Measurements from ENCODE around the gene MGAT3. TPM values are rescaled to one million over a fixed set of nuclear protein-coding genes. Genes with fewer than 3 reads are reported as not detected.

The MGAT3 gene
- total and polyA plus RNA-seq, 9 of the 15 experiments (the other 6 are each of a cell fraction or from before 2014, with no cell fraction given), result 0.10 to 11.5 (median 4.6) TPM

DNA sequence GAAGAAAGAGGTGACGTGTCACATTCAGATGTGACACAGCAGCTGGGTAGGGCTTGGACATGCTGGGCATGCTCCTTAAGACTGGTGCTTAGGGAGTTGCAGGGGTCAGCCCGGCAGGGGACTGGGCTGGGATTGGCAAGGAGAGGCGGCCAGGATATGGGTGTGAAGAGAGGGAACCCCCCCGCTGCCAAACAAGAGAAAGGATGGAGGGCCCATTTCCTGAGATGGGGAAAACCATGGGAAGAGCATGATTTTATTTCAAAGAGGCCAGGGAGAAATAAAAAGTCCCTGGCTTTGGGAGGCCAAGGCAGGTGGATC is 68.8 kb downstream of the MGAT3 start:
- H3K36me3 ChIP-seq (ENCODE audit: control insufficient read depth, insufficient read depth, low read length), result peaks cover 73% of the 10 kb centered on the region
- H2AFZ ChIP-seq (ENCODE audit: low read depth, low read length), result no peak overlapping the region
- peaks cover 67% of the 10 kb centered on the region for H3K79me2 ChIP-seq (ENCODE audit: control insufficient read depth, insufficient read depth, low read length)
- no peaks in the 10 kb centered on the region for H3K9me3 ChIP-seq (replicated peaks; ENCODE audit: control insufficient read depth, insufficient read depth, low read depth, low read length)
- in situ Hi-C loops (cut with MboI) (no loop called here), intact Hi-C loops (cut with micrococcal nuclease) (loop anchor here (10.0 kb wide), 1 partner anchor 351 kb away; no protein-coding TSS in a partner anchor)
- ATAC-seq, result no peak
- peak in 1 of 4 experiments; percentile 19 for DNase-seq (ENCODE audit: extremely low read depth in 1 of 4, low spot score in 3 of 4)
- 40% methylated on average over 1 of the region's 4 CpGs for WGBS (ENCODE audit: insufficient coverage, low coverage, missing lambda C conversion rate)
- no peak overlapping the region for H3K4me3 ChIP-seq
- H3K27ac ChIP-seq (ENCODE audit: extremely low read depth, low read depth, low read length), result no peak overlapping the region
- H3K4me2 ChIP-seq (ENCODE audit: insufficient read depth, low read length), result no peak overlapping the region
- TF ChIP-seq, protein P1, sequence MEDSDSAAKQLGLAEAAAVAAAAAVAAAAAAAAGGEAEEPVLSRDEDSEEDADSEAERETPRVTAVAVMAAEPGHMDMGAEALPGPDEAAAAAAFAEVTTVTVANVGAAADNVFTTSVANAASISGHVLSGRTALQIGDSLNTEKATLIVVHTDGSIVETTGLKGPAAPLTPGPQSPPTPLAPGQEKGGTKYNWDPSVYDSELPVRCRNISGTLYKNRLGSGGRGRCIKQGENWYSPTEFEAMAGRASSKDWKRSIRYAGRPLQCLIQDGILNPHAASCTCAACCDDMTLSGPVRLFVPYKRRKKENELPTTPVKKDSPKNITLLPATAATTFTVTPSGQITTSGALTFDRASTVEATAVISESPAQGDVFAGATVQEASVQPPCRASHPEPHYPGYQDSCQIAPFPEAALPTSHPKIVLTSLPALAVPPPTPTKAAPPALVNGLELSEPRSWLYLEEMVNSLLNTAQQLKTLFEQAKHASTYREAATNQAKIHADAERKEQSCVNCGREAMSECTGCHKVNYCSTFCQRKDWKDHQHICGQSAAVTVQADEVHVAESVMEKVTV (CRISPR knock-in tag; IDR thresholded peaks at IDR 0.05), result no peak
- TF ChIP-seq ZNF12 (CRISPR knock-in tag; IDR thresholded peaks at IDR 0.05) (no peak), ZNF41 (CRISPR knock-in tag; conservative IDR thresholded peaks at IDR 0.05) (no peak), MCM7 (IDR thresholded peaks at IDR 0.05) (no peak), NCOA2 (IDR thresholded peaks at IDR 0.05; ENCODE audit: partially characterized antibody in 2 of 2) (no peak), ARHGAP35 (IDR thresholded peaks at IDR 0.05; ENCODE audit: partially characterized antibody) (no peak), JUND (IDR thresholded peaks at IDR 0.05; ENCODE audit: borderline replicate concordance, low read depth, low read length) (no peak), JUND (tag; IDR thresholded peaks at IDR 0.05; ENCODE audit: borderline replicate concordance, low read depth, low read length) (no peak)
- TF ChIP-seq, protein P2, sequence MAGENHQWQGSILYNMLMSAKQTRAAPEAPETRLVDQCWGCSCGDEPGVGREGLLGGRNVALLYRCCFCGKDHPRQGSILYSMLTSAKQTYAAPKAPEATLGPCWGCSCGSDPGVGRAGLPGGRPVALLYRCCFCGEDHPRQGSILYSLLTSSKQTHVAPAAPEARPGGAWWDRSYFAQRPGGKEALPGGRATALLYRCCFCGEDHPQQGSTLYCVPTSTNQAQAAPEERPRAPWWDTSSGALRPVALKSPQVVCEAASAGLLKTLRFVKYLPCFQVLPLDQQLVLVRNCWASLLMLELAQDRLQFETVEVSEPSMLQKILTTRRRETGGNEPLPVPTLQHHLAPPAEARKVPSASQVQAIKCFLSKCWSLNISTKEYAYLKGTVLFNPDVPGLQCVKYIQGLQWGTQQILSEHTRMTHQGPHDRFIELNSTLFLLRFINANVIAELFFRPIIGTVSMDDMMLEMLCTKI (IDR thresholded peaks at IDR 0.05; ENCODE audit: partially characterized antibody), result no peak
- TF ChIP-seq, protein P3, sequence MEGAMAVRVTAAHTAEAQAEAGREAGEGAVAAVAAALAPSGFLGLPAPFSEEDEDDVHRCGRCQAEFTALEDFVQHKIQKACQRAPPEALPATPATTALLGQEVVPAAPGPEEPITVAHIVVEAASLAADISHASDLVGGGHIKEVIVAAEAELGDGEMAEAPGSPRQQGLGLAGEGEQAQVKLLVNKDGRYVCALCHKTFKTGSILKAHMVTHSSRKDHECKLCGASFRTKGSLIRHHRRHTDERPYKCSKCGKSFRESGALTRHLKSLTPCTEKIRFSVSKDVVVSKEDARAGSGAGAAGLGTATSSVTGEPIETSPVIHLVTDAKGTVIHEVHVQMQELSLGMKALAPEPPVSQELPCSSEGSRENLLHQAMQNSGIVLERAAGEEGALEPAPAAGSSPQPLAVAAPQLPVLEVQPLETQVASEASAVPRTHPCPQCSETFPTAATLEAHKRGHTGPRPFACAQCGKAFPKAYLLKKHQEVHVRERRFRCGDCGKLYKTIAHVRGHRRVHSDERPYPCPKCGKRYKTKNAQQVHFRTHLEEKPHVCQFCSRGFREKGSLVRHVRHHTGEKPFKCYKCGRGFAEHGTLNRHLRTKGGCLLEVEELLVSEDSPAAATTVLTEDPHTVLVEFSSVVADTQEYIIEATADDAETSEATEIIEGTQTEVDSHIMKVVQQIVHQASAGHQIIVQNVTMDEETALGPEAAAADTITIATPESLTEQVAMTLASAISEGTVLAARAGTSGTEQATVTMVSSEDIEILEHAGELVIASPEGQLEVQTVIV (CRISPR knock-in tag; IDR thresholded peaks at IDR 0.05; ENCODE audit: borderline replicate concordance), result no peak
- no peaks in the 10 kb centered on the region for H3K9me1 ChIP-seq (ENCODE audit: control insufficient read depth, insufficient read depth, low read length)
- ChIA-PET CTCF (ENCODE audit: low intra/inter-chr PET ratio) (no interaction called here), POLR2A (interaction anchor here (0.5 to 6.1 kb wide), 8 partner anchors 9 to 491 kb away, joined by 3 to 106 read pairs (median 4); partner anchors contain the start of genes MIEF1 and RPL3)
- peaks cover 30% of the 10 kb centered on the region for H4K20me1 ChIP-seq (replicated peaks; ENCODE audit: control insufficient read depth, insufficient read depth, low read length)
- no peak for FAIRE-seq
- BruUV-seq (replicated peaks), result no TSS peak
- no peaks in the 10 kb centered on the region for H3K27me3 ChIP-seq (ENCODE audit: control insufficient read depth in 2 of 2, insufficient read depth in 2 of 2, low read length in 2 of 2)
- H3K4me1 ChIP-seq (replicated peaks in 1 of 2; ENCODE audit: control insufficient read depth in 2 of 2, insufficient read depth in 2 of 2, low read length in 2 of 2), result peaks cover 20 to 57% of the 10 kb centered on the region in 2 experiments; a peak in 4 of 5 replicates
- no peak overlapping the region for H3K9ac ChIP-seq (ENCODE audit: insufficient read depth in 1 of 2, low read depth in 2 of 2, low read length in 2 of 2)
